C1 segment of cervical spinal cord (tissue), 14 donors: ENCODE measurements around the gene KPNB1.
"Not testable (repeated sequence)": the region's sequence is repeated elsewhere in the genome, so short reads cannot be mapped to it uniquely, and the experiment has no call there.

Source experiments
- DNase-seq, 14 donors: peaks; one replicate each; lab custom pipeline; 2025; lab: John Stamatoyannopoulos, UW

KPNB1 gene

GRCh38 chr17:47676510-47677165 lies 26.9 kb downstream of the KPNB1 start:
- DNase-seq = no peak

- DNase-seq = no peak
Observed at GRCh38 chr17:47678196-47678595, 28.5 kb downstream of the KPNB1 start.

GRCh38 chr17:47682138-47682537 lies 32.4 kb downstream of the KPNB1 start:
- DNase-seq = no peak

GRCh38 chr17:47682727-47683126 lies 33.0 kb downstream of the KPNB1 start:
- DNase-seq = not testable (repeated sequence)

GRCh38 chr17:47684025-47684424 lies 34.3 kb downstream of the KPNB1 start:
- no peak for DNase-seq

GRCh38 chr17:47684535-47685193 lies 34.9 kb downstream of the KPNB1 start:
- no peak for DNase-seq

GRCh38 chr17:47685556-47686275 lies 36.0 kb downstream of the KPNB1 start:
- DNase-seq = no peak

GRCh38 chr17:47686276-47686635 lies 36.5 kb downstream of the KPNB1 start:
- no peak for DNase-seq

GRCh38 chr17:47686664-47687327 lies 37.1 kb downstream of the KPNB1 start:
- no peak for DNase-seq

- DNase-seq = no peak
Observed at GRCh38 chr17:47687328-47687690, 37.6 kb downstream of the KPNB1 start.

- peak in 3 of 14 donors; percentile 17 to 51 (median 30) for DNase-seq
Observed at GRCh38 chr17:47687748-47688147, 38.0 kb downstream of the KPNB1 start.

GRCh38 chr17:47690121-47690520 lies 40.4 kb downstream of the KPNB1 start:
- no peak for DNase-seq

- DNase-seq = no peak
Observed at GRCh38 chr17:47692137-47692894, 42.6 kb downstream of the KPNB1 start.

GRCh38 chr17:47692895-47693730 lies 43.4 kb downstream of the KPNB1 start:
- DNase-seq = no peak

- DNase-seq = peak in 3 of 14 donors; percentile 34 to 67 (median 53)
Observed at GRCh38 chr17:47693731-47694580, 44.2 kb downstream of the KPNB1 start, which contains the start of gene TBKBP1. TBKBP1 (plus strand) TSS chr17:47694161; CDS start chr17:47696113, 1,952 bp downstream.

- DNase-seq = peak in 5 of 14 donors; percentile 12 to 62 (median 53)
Observed at GRCh38 chr17:47694581-47695428, 45.1 kb downstream of the KPNB1 start.

GRCh38 chr17:47695429-47696376 lies 46.0 kb downstream of the KPNB1 start:
- no peak for DNase-seq
